Measurements from ENCODE around the gene LTC4S. TPM values are rescaled to one million over a fixed set of nuclear protein-coding genes. Genes with fewer than 3 reads are reported as not detected.

The LTC4S gene
- polyA plus RNA-seq, 3 donors = 0.65 to 2.1 (median 0.69) TPM

DNA sequence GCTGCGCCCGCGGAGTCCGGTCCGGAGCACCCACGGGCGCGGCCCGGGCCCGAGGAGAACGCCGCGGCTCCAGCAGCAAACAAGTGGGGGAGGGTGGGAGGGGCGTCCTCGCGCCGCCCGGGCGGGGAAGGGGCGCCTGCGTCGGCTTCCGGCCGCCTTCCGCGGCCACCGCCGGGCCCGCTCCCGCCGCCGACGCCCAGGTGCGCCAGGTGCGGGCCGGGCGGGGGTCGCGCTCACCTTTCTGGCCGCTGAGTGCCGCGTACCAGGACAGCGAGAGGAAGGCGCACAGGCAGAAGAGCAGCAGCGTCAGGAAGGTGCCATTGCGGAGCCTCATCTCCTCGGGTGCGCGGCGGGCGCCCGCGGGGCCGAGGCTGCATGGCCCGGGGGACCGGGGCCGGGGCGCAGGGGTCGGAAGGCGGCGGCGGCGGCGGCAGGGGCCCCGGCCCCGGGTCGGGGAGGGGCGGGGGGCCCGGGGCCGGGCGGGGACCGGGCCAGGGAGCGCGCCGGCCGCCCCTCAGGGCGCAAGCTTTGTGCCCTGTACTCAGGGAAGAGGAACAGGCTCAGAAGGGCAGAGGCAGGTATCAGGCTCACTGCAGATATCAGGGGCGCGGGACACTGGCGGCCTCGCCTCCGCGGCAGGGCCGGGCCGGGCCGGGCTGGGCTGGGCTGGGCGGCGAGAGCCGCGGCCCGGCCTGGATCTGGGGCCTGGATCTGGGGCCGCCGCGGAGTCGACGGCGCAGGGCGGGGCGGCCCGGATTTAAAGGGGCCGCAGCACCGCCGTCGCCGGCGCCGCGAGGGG is 12.7 kb downstream of the LTC4S start, which contains the start of gene MGAT4B:
MGAT4B (minus strand) TSS at position 617 of the 799 bp plus-strand sequence; CDS start at position 334, 283 bp downstream.
- Mint-ChIP-seq H3K27ac (peak within 1 kb of the TSS in 6 of 7 donors; percentile 53 to 83 (median 77)), H3K4me1 (peaks cover 36% of the 10 kb centered on the region), H3K36me3 (peaks cover 7% of the 10 kb centered on the region in 2 donors), H3K9me3 (peaks cover 0 to 4% (median 0%) of the 10 kb centered on the region in 7 donors), H3K4me3 (peak within 1 kb of the TSS; percentile 85 to 88), H3K27me3 (ENCODE audit: low read depth in 3 of 3) (peaks cover 0 to 2% (median 0%) of the 10 kb centered on the region in 3 donors)
- Histone ChIP-seq H3K9ac (ENCODE audit: insufficient read depth, low read length, poor library complexity, severe bottlenecking) (peak within 1 kb of the TSS; percentile 80), H3K79me2 (ENCODE audit: insufficient read depth, low read length) (peaks cover 45% of the 10 kb centered on the region), H4K20me1 (ENCODE audit: insufficient read depth, low read length) (peaks cover 44% of the 10 kb centered on the region), H3K27me3 (ENCODE audit: control insufficient read depth in 2 of 2, insufficient read depth in 2 of 2, low read length in 2 of 2) (no peaks in the 10 kb centered on the region), H3K4me1 (ENCODE audit: control insufficient read depth in 1 of 2, insufficient read depth in 2 of 2, low read length in 2 of 2) (peaks cover 41 to 60% of the 10 kb centered on the region in 2 donors), H3K4me2 (replicated peaks; ENCODE audit: extremely low read depth, low read length, poor library complexity, severe bottlenecking) (peak within 1 kb of the TSS; percentile 87), H3K9me3 (replicated peaks in 1 of 2; ENCODE audit: control insufficient read depth in 1 of 2, insufficient read depth in 1 of 2, low read length in 2 of 2) (no peaks in the 10 kb centered on the region), H2AFZ (ENCODE audit: insufficient read depth, low read depth, low read length, poor library complexity, severe bottlenecking) (peak within 1 kb of the TSS; percentile 68), H3K27ac (ENCODE audit: low read depth in 1 of 2, low read length in 2 of 2) (peak within 1 kb of the TSS; percentile 56 to 77), H3K4me3 (replicated peaks in 1 of 3; ENCODE audit: low read depth in 2 of 3, low read length in 3 of 3) (peak within 1 kb of the TSS; percentile 56 to 80 (median 59)), H3K36me3 (replicated peaks in 1 of 2; ENCODE audit: control insufficient read depth in 1 of 2, insufficient read depth in 2 of 2, low read length in 2 of 2) (no peaks in the 10 kb centered on the region)
- intact Hi-C loops (cut with micrococcal nuclease) = loop anchor here in 1 of 2 donors (2.0 kb wide), 1 partner anchor 14 kb away; the partner anchor contains the start of gene SQSTM1
- TF ChIP-seq, protein P1, sequence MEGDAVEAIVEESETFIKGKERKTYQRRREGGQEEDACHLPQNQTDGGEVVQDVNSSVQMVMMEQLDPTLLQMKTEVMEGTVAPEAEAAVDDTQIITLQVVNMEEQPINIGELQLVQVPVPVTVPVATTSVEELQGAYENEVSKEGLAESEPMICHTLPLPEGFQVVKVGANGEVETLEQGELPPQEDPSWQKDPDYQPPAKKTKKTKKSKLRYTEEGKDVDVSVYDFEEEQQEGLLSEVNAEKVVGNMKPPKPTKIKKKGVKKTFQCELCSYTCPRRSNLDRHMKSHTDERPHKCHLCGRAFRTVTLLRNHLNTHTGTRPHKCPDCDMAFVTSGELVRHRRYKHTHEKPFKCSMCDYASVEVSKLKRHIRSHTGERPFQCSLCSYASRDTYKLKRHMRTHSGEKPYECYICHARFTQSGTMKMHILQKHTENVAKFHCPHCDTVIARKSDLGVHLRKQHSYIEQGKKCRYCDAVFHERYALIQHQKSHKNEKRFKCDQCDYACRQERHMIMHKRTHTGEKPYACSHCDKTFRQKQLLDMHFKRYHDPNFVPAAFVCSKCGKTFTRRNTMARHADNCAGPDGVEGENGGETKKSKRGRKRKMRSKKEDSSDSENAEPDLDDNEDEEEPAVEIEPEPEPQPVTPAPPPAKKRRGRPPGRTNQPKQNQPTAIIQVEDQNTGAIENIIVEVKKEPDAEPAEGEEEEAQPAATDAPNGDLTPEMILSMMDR (IDR thresholded peaks at IDR 0.05) = no peak
- peak in 2 of 3 donors; percentile 44 to 50 for DNase-seq
- WGBS (ENCODE audit: insufficient coverage) = under 1% methylated on average over 96 of the region's 108 CpGs

DNA sequence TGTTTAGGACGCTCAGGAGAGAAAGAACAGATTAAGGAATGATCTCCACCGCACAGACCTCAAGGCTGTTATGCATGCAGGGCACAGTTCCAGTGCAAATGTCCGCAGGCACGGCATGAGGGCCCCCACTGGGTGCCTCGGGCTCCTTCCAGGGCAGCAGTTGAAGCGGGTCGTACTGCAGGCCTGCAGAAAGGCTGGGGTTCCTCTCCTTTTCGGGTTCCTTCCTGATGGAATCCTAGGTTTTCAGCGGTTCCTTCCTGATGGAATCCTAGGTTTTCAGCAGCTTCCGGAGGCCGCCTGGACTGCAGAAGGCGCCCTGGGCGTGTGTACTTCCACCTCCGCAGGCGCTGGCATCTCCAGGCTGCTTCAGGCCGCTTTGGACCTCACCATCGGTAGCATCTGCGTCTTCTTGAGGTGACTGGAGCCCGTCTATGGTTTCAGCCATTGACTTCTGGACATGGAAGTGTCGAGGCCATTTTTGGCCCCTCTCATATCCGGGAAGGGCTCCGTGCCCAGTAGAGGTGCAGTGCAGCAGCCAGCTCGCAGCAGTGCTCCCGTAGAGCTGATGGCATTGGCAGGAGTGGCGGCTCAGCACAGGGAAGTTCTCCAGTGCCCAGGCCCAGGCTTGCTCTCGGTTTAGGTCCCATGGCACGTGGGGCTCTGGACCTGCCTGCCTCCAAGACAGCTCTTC is 18.5 kb downstream of the LTC4S start:
- Histone ChIP-seq H3K27me3 (ENCODE audit: control insufficient read depth in 2 of 2, insufficient read depth in 2 of 2, low read length in 2 of 2) (no peaks in the 10 kb centered on the region), H3K4me2 (replicated peaks; ENCODE audit: extremely low read depth, low read length, poor library complexity, severe bottlenecking) (no peak overlapping the region), H4K20me1 (ENCODE audit: insufficient read depth, low read length) (peaks cover 3% of the 10 kb centered on the region), H2AFZ (ENCODE audit: insufficient read depth, low read depth, low read length, poor library complexity, severe bottlenecking) (no peak overlapping the region), H3K4me1 (ENCODE audit: control insufficient read depth in 1 of 2, insufficient read depth in 2 of 2, low read length in 2 of 2) (peaks cover 13 to 29% of the 10 kb centered on the region in 2 donors), H3K4me3 (replicated peaks in 1 of 3; ENCODE audit: low read depth in 2 of 3, low read length in 3 of 3) (no peak overlapping the region), H3K79me2 (ENCODE audit: insufficient read depth, low read length) (peaks cover 2% of the 10 kb centered on the region), H3K9ac (ENCODE audit: insufficient read depth, low read length, poor library complexity, severe bottlenecking) (no peak overlapping the region), H3K27ac (ENCODE audit: low read depth in 1 of 2, low read length in 2 of 2) (no peak overlapping the region), H3K36me3 (replicated peaks in 1 of 2; ENCODE audit: control insufficient read depth in 1 of 2, insufficient read depth in 2 of 2, low read length in 2 of 2) (peaks cover 0 to 9% of the 10 kb centered on the region in 2 donors), H3K9me3 (replicated peaks in 1 of 2; ENCODE audit: control insufficient read depth in 1 of 2, insufficient read depth in 1 of 2, low read length in 2 of 2) (no peaks in the 10 kb centered on the region)
- Mint-ChIP-seq H3K27ac (peak overlapping the region in 1 of 7 donors; percentile 52), H3K4me3 (no peak overlapping the region), H3K4me1 (peaks cover 9% of the 10 kb centered on the region), H3K36me3 (peaks cover 19 to 26% of the 10 kb centered on the region in 2 donors), H3K27me3 (ENCODE audit: low read depth in 3 of 3) (peaks cover 3 to 11% (median 11%) of the 10 kb centered on the region in 3 donors), H3K9me3 (peaks cover 0 to 7% (median 0%) of the 10 kb centered on the region in 7 donors)
- WGBS (ENCODE audit: insufficient coverage) = 98% methylated on average over 27 of the region's 27 CpGs
- no peak for DNase-seq
- TF ChIP-seq, protein P1 (IDR thresholded peaks at IDR 0.05) = no peak
- intact Hi-C loops (cut with micrococcal nuclease) = no loop called here
